Measurements from ENCODE around the gene RBP4.

RBP4 gene

GRCh38 chr10:93595378-93596161, 5.5 kb downstream of the RBP4 start:
- DNase-seq (ENCODE audit: low read depth) = no peak

GRCh38 chr10:93594518-93594917, 6.5 kb downstream of the RBP4 start:
- no peak for DNase-seq (ENCODE audit: low read depth)

GRCh38 chr10:93593749-93594148, 7.3 kb downstream of the RBP4 start:
- DNase-seq (ENCODE audit: low read depth) = no peak

GRCh38 chr10:93593254-93593653, 7.8 kb downstream of the RBP4 start:
- DNase-seq (ENCODE audit: low read depth) = no peak

GRCh38 chr10:93591065-93591808, 9.8 kb downstream of the RBP4 start:
- DNase-seq (ENCODE audit: low read depth) = no peak

- DNase-seq (ENCODE audit: low read depth) = no peak
Measured at GRCh38 chr10:93590638-93591037, 10.4 kb downstream of the RBP4 start.

GRCh38 chr10:93589648-93590562, 11.1 kb downstream of the RBP4 start:
- no peak for DNase-seq (ENCODE audit: low read depth)

- DNase-seq (ENCODE audit: low read depth) = no peak
Measured at GRCh38 chr10:93584445-93584844, 16.6 kb downstream of the RBP4 start.

GRCh38 chr10:93580828-93581227, 20.2 kb downstream of the RBP4 start:
- DNase-seq (ENCODE audit: low read depth) = no peak

- no peak for DNase-seq (ENCODE audit: low read depth)
Measured at GRCh38 chr10:93579985-93580711, 20.9 kb downstream of the RBP4 start.

- DNase-seq (ENCODE audit: low read depth) = no peak
Measured at GRCh38 chr10:93579089-93579488, 21.9 kb downstream of the RBP4 start.

- DNase-seq (ENCODE audit: low read depth) = no peak
Measured at GRCh38 chr10:93577565-93577964, 23.5 kb downstream of the RBP4 start.

GRCh38 chr10:93576888-93577287, 24.1 kb downstream of the RBP4 start:
- no peak for DNase-seq (ENCODE audit: low read depth)

- DNase-seq (ENCODE audit: low read depth) = no peak
Measured at GRCh38 chr10:93573924-93574323, 27.1 kb downstream of the RBP4 start.

GRCh38 chr10:93573051-93573909, 27.8 kb downstream of the RBP4 start:
- DNase-seq (ENCODE audit: low read depth) = no peak

- no peak for DNase-seq (ENCODE audit: low read depth)
Measured at GRCh38 chr10:93572606-93573005, 28.4 kb downstream of the RBP4 start.

GRCh38 chr10:93570383-93570782, 30.7 kb downstream of the RBP4 start:
- DNase-seq (ENCODE audit: low read depth) = no peak

GRCh38 chr10:93568105-93568390, 33.0 kb downstream of the RBP4 start:
- no peak for DNase-seq (ENCODE audit: low read depth)

GRCh38 chr10:93567277-93568104, 33.5 kb downstream of the RBP4 start:
- no peak for DNase-seq (ENCODE audit: low read depth)

Measured in GM04504 (cell line).